PC-3 (cell line): ENCODE measurements around the gene PES1. TPM values are rescaled to one million over a fixed set of nuclear protein-coding genes. Genes with fewer than 3 reads are reported as not detected.

Experiments
- ATAC-seq: fragments of 200-7000 bp; cut with Tn5 transposase; 2 replicates; pipeline ENCODE4 v1.9.1; 2020; ENCODE audit warnings: mild to moderate bottlenecking, moderate library complexity
- BruUV-seq: library from RNA; stranded (reverse); fragments of 400-500 nt; replicated peaks from 2 replicates; lab custom pipeline; 2021; lab: Mats Ljungman, UMichigan
- CTCF ChIA-PET: fragments of 300-600 bp; sonication (Branson Sonifier 250); formaldehyde crosslinking; loops from one replicate; lab custom pipeline; 2022; ENCODE audit warnings: antibody characterized with exemption; lab: Charles Lee
- POLR2A ChIA-PET: fragments of 300-600 bp; sonication (Branson Sonifier 250); formaldehyde crosslinking; loops from one replicate; lab custom pipeline; 2022; ENCODE audit warnings: antibody characterized with exemption; ENCODE audit not compliant: unreplicated experiment; lab: Charles Lee
- DNase-seq: peaks from one replicate; pipeline ENCODE4 v3.0.0-alpha.2; 2015
- H2AFZ ChIP-seq: fragments of 300-600 bp; sonication (generic); 2 replicates; pipeline ENCODE4 v1.6.0; 2016; ENCODE audit warnings: antibody characterized with exemption, low read length
- H3F3A ChIP-seq: fragments of 300-600 bp; sonication (generic); one replicate; pipeline ENCODE4 v1.6.0; 2017; ENCODE audit warnings: antibody characterized with exemption, low read length, control low read depth, mild to moderate bottlenecking; ENCODE audit not compliant: unreplicated experiment
- H3K27ac ChIP-seq: fragments of 300-600 bp; sonication (generic); 2 replicates; pipeline ENCODE4 v1.5.1; 2016; ENCODE audit warnings: mild to moderate bottlenecking, low read length
- H3K27me3 ChIP-seq: fragments of 300-600 bp; sonication (generic); 2 replicates; pipeline ENCODE4 v1.6.1; 2016; ENCODE audit warnings: low read length, mixed read lengths
- H3K36me3 ChIP-seq: fragments of 300-600 bp; sonication (generic); 2 replicates; pipeline ENCODE4 v1.6.1; 2016; ENCODE audit warnings: low read depth, mixed run types, low read length, mixed read lengths
- H3K4me1 ChIP-seq: fragments of 300-600 bp; sonication (generic); 2 replicates; pipeline ENCODE4 v1.5.1; 2016; ENCODE audit warnings: low read length; ENCODE audit not compliant: insufficient read depth
- H3K4me2 ChIP-seq: fragments of 300-600 bp; sonication (generic); 2 replicates; pipeline ENCODE4 v1.6.0; 2016; ENCODE audit warnings: low read length
- H3K4me3 ChIP-seq: fragments of 300-600 bp; sonication (generic); 2 replicates; pipeline ENCODE4 v1.5.1; 2016; ENCODE audit warnings: mild to moderate bottlenecking, low read length, mixed read lengths
- H3K79me2 ChIP-seq: fragments of 300-600 bp; sonication (generic); 2 replicates; pipeline ENCODE4 v1.6.1; 2017; ENCODE audit warnings: low read length, mixed read lengths
- H3K9ac ChIP-seq: fragments of 300-600 bp; sonication (generic); 2 replicates; pipeline ENCODE4 v1.6.0; 2016; ENCODE audit warnings: mild to moderate bottlenecking, low read length
- H3K9me2 ChIP-seq: fragments of 300-600 bp; sonication (generic); replicated peaks from 2 replicates; pipeline ENCODE4 v1.6.1; 2016; ENCODE audit warnings: mixed run types, low read length, mixed read lengths
- H3K9me3 ChIP-seq: fragments of 300-600 bp; sonication (generic); 2 replicates; pipeline ENCODE4 v1.6.1; 2016; ENCODE audit warnings: low read length, mixed read lengths
- H4K20me1 ChIP-seq: fragments of 300-600 bp; sonication (generic); 2 replicates; pipeline ENCODE4 v1.6.1; 2016; ENCODE audit warnings: low read length, mixed read lengths
- CTCF ChIP-seq: fragments of 300-600 bp; sonication (generic); conservative IDR thresholded peaks from 2 replicates; pipeline ENCODE4 v1.5.1; 2017; ENCODE audit warnings: antibody characterized with exemption, low read depth, mild to moderate bottlenecking, low read length
- EZH2 ChIP-seq: fragments of 300-600 bp; sonication (generic); IDR thresholded peaks from one replicate; pipeline ENCODE4 v1.6.1; 2017; ENCODE audit warnings: antibody characterized with exemption, mild to moderate bottlenecking, low read length; ENCODE audit not compliant: unreplicated experiment
- EZH2phosphoT487 ChIP-seq: fragments of 300-600 bp; sonication (generic); IDR thresholded peaks from 2 replicates; pipeline ENCODE4 v1.6.1; 2018; ENCODE audit warnings: mild to moderate bottlenecking, antibody characterized with exemption, low read length, borderline replicate concordance
- intact Hi-C: fragments of 100-400 bp; cut with micrococcal nuclease; formaldehyde crosslinking; loops from 2 replicates; pipeline ENCODE4 v1.9.0; 2023
- total RNA-seq: library from RNA; depleted of rRNA; stranded (reverse); fragments of >200 nt; gene quantifications from 2 replicates; pipeline ENCODE4 v1.2.3, GENCODE V29; 2014

PES1 gene
- total RNA-seq, 1 experiment from 2014 or later, result 105 TPM

- no peaks in the 10 kb centered on the region for H3K4me1 ChIP-seq
- H2AFZ ChIP-seq, result no peak overlapping the region
- DNase-seq (no peak), ATAC-seq (no peak)
- no peaks in the 10 kb centered on the region for H3K36me3 ChIP-seq
- no peaks in the 10 kb centered on the region for H3K79me2 ChIP-seq
- intact Hi-C loops, result no loop called here
- no peaks in the 10 kb centered on the region for H3F3A ChIP-seq
- TF ChIP-seq EZH2, result no peak
- TF ChIP-seq CTCF, result no peak
- no peak for TF ChIP-seq EZH2phosphoT487
- POLR2A ChIA-PET, result interaction anchor here (0.5 kb wide), 1 partner anchor 1050 kb away, joined by 4 read pairs; no protein-coding TSS in a partner anchor
- no peak overlapping the region for H3K4me2 ChIP-seq
- H3K27me3 ChIP-seq, result no peaks in the 10 kb centered on the region
- CTCF ChIA-PET, result interaction anchor here (0.6 kb wide), 1 partner anchor 174 kb away, joined by 4 read pairs; no protein-coding TSS in a partner anchor
- no peaks in the 10 kb centered on the region for H4K20me1 ChIP-seq
- no peak overlapping the region for H3K27ac ChIP-seq
- no peak overlapping the region for H3K9ac ChIP-seq
- no peak overlapping the region for H3K4me3 ChIP-seq
- H3K9me2 ChIP-seq, result no peaks in the 10 kb centered on the region
- no peaks in the 10 kb centered on the region for H3K9me3 ChIP-seq
- BruUV-seq, result no TSS peak
These were observed 26.1 kb upstream of the PES1 start for GRCh38 chr22:30617819-30618218.

- POLR2A ChIA-PET, result no interaction called here
- H3K4me2 ChIP-seq, result no peak overlapping the region
- H3K4me1 ChIP-seq, result no peaks in the 10 kb centered on the region
- no peaks in the 10 kb centered on the region for H3K9me2 ChIP-seq
- ATAC-seq (no peak), DNase-seq (no peak)
- no peaks in the 10 kb centered on the region for H3F3A ChIP-seq
- H3K36me3 ChIP-seq, result no peaks in the 10 kb centered on the region
- no peak overlapping the region for H2AFZ ChIP-seq
- CTCF ChIA-PET, result no interaction called here
- H3K4me3 ChIP-seq, result no peak overlapping the region
- no peak overlapping the region for H3K9ac ChIP-seq
- intact Hi-C loops, result no loop called here
- H3K27ac ChIP-seq, result no peak overlapping the region
- H3K79me2 ChIP-seq, result no peaks in the 10 kb centered on the region
- no peak for TF ChIP-seq EZH2phosphoT487
- no peak for TF ChIP-seq CTCF
- TF ChIP-seq EZH2, result no peak
- H3K27me3 ChIP-seq, result no peaks in the 10 kb centered on the region
- H4K20me1 ChIP-seq, result no peaks in the 10 kb centered on the region
- BruUV-seq, result no TSS peak
- H3K9me3 ChIP-seq, result no peaks in the 10 kb centered on the region
These were observed 23.8 kb upstream of the PES1 start for GRCh38 chr22:30615543-30615954.

GRCh38 chr22:30614879-30615278 lies 23.2 kb upstream of the PES1 start:
- H3K4me3 ChIP-seq, result no peak overlapping the region
- H4K20me1 ChIP-seq, result no peaks in the 10 kb centered on the region
- no peak overlapping the region for H2AFZ ChIP-seq
- CTCF ChIA-PET, result no interaction called here
- no peaks in the 10 kb centered on the region for H3K36me3 ChIP-seq
- peaks cover under 1% of the 10 kb centered on the region; the same call in 1 of the 2 replicates for H3K4me1 ChIP-seq
- ATAC-seq (no peak), DNase-seq (no peak)
- intact Hi-C loops, result no loop called here
- no peak overlapping the region for H3K4me2 ChIP-seq
- no peak overlapping the region for H3K27ac ChIP-seq
- H3K9me2 ChIP-seq, result no peaks in the 10 kb centered on the region
- POLR2A ChIA-PET, result no interaction called here
- TF ChIP-seq CTCF (no peak), EZH2 (no peak), EZH2phosphoT487 (no peak)
- no peak overlapping the region for H3K9ac ChIP-seq
- no TSS peak for BruUV-seq
- no peaks in the 10 kb centered on the region for H3F3A ChIP-seq
- no peaks in the 10 kb centered on the region for H3K79me2 ChIP-seq
- H3K27me3 ChIP-seq, result no peaks in the 10 kb centered on the region
- no peaks in the 10 kb centered on the region for H3K9me3 ChIP-seq
